GM10266 (cell line): ENCODE data around the gene SOSTDC1.

Experiments
- DNase-seq: peaks from one replicate; pipeline ENCODE4 v3.0.0; 2012; ENCODE audit errors: extremely low spot score
- CTCF ChIP-seq: IDR thresholded peaks from 2 replicates; pipeline ENCODE4 v1.5.1; 2012; ENCODE audit warnings: mild to moderate bottlenecking, low read depth; ENCODE audit not compliant: control insufficient read depth, insufficient read depth; ENCODE audit errors: missing control alignments

SOSTDC1 gene

GRCh38 chr7:16419859-16420258 is 45.7 kb downstream of the SOSTDC1 start:
- TF ChIP-seq CTCF = no peak
- DNase-seq = no peak

- no peak for DNase-seq
- TF ChIP-seq CTCF = no peak
Measured at GRCh38 chr7:16419126-16419525, 46.4 kb downstream of the SOSTDC1 start.

GRCh38 chr7:16417906-16418305 is 47.6 kb downstream of the SOSTDC1 start:
- TF ChIP-seq CTCF = no peak
- DNase-seq = no peak

- no peak for DNase-seq
- no peak for TF ChIP-seq CTCF
Measured at GRCh38 chr7:16416289-16417282, 49.0 kb downstream of the SOSTDC1 start.

GRCh38 chr7:16412274-16413254 is 53.0 kb downstream of the SOSTDC1 start:
- no peak for TF ChIP-seq CTCF
- no peak for DNase-seq
